MCF 10A (cell line): ENCODE results near the gene PARP9. TPM values are rescaled to one million over a fixed set of nuclear protein-coding genes. Genes with fewer than 3 reads are reported as not detected.
A peak's percentile ranks its signal among the peaks of the same experiment; 100 is the strongest.

Experiments
- BruUV-seq: library from RNA; stranded (reverse); fragments of 400-500 nt; replicated peaks from 2 replicates; lab custom pipeline; 2021; lab: Mats Ljungman, UMichigan
- CTCF ChIA-PET: fragments of 300-600 bp; sonication (Branson Sonifier 250); formaldehyde crosslinking; extraction: SDS; loops from one replicate; lab custom pipeline; 2021; ENCODE audit warnings: antibody characterized with exemption, inconsistent platforms; lab: Yijun Ruan, JAX
- POLR2A ChIA-PET: fragments of 300-600, 350-650 bp; sonication (Branson Sonifier 250); formaldehyde crosslinking; extraction: SDS; loops from one replicate; lab custom pipeline; 2020; ENCODE audit warnings: antibody characterized with exemption, inconsistent platforms; lab: Yijun Ruan, JAX
- DNase-seq: peaks from one replicate; pipeline ENCODE4 v3.0.0-alpha.2; 2018; ENCODE audit not compliant: unreplicated experiment
- H3K27ac Mint-ChIP-seq: one replicate; pipeline ENCODE4 v1.8.0; 2022; ENCODE audit warnings: mild to moderate bottlenecking, low read depth, mixed read lengths; ENCODE audit not compliant: unreplicated experiment
- H3K27me3 Mint-ChIP-seq: one replicate; pipeline ENCODE4 v1.8.0; 2022; ENCODE audit warnings: mixed read lengths; ENCODE audit not compliant: insufficient read depth, unreplicated experiment
- H3K36me3 Mint-ChIP-seq: one replicate; pipeline ENCODE4 v1.8.0; 2022; ENCODE audit warnings: mild to moderate bottlenecking, moderate library complexity, mixed read lengths; ENCODE audit not compliant: insufficient read depth, unreplicated experiment
- H3K4me1 Mint-ChIP-seq: one replicate; pipeline ENCODE4 v1.8.0; 2022; ENCODE audit warnings: mixed read lengths; ENCODE audit not compliant: insufficient read depth, unreplicated experiment
- H3K4me3 Mint-ChIP-seq: one replicate; pipeline ENCODE4 v1.8.0; 2022; ENCODE audit warnings: mild to moderate bottlenecking, moderate library complexity, mixed read lengths; ENCODE audit not compliant: unreplicated experiment
- H3K9me3 Mint-ChIP-seq: one replicate; pipeline ENCODE4 v1.8.0; 2022; ENCODE audit warnings: mixed read lengths; ENCODE audit not compliant: unreplicated experiment
- intact Hi-C: fragments of 100-400 bp; cut with micrococcal nuclease; formaldehyde crosslinking; loops from 2 replicates; pipeline ENCODE4 v1.14.1; 2022
- total RNA-seq: library from RNA; stranded (reverse); gene quantifications from 2 replicates; pipeline ENCODE4 v1.2.3, GENCODE V29; 2022
- TF ChIP-seq, protein P1 (sequence below): fragments of 200-600 bp; IDR thresholded peaks from one replicate; pipeline ENCODE4 v1.8.0; 2022; ENCODE audit warnings: antibody characterized with exemption, mild to moderate bottlenecking; ENCODE audit not compliant: unreplicated experiment

PARP9 gene
- total RNA-seq, 1 experiment from 2014 or later, result 6.3 TPM

DNA sequence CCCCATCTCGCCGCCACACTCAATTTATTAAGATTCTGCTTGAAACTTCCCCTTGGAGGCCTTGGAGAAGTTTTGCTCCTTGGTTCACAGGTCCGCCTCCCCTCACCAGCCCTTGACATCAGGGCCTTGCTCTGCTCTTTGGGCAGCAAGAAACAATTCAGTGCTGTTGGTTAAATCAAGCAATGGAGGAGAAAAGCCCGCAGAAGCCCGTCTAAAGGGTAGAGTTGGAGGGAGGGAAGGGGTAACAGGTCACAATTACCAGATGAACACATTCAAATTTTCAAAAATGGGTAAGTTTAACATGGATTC is 429 bp downstream of the PARP9 start:
- BruUV-seq, result TSS peak; percentile 66
- H3K27me3 Mint-ChIP-seq, result no peaks in the 10 kb centered on the region
- ChIA-PET CTCF (interaction anchor here (0.6 to 5.2 kb wide), 5 partner anchors 98 to 291 kb away, joined by 3 to 36 read pairs (median 4); partner anchors contain the start of gene PARP14), POLR2A (interaction anchor here (0.6 to 5.5 kb wide), 15 partner anchors 11 to 406 kb away, joined by 3 to 30 read pairs (median 4); partner anchors contain the start of genes HSPBAP1, KPNA1, PARP14 and WDR5B)
- intact Hi-C loops, result loop anchor here (2.0 to 10.0 kb wide), 6 partner anchors 49 to 691 kb away; partner anchors contain the start of genes HSPBAP1, KPNA1 and SEMA5B
- H3K4me3 Mint-ChIP-seq, result peak overlapping the region; percentile 92
- peak; percentile 9 for DNase-seq
- peaks cover 11% of the 10 kb centered on the region for H3K4me1 Mint-ChIP-seq
- peak overlapping the region; percentile 94 for H3K27ac Mint-ChIP-seq
- peaks cover 30% of the 10 kb centered on the region for H3K36me3 Mint-ChIP-seq
- H3K9me3 Mint-ChIP-seq, result no peaks in the 10 kb centered on the region
- TF ChIP-seq, protein P1, sequence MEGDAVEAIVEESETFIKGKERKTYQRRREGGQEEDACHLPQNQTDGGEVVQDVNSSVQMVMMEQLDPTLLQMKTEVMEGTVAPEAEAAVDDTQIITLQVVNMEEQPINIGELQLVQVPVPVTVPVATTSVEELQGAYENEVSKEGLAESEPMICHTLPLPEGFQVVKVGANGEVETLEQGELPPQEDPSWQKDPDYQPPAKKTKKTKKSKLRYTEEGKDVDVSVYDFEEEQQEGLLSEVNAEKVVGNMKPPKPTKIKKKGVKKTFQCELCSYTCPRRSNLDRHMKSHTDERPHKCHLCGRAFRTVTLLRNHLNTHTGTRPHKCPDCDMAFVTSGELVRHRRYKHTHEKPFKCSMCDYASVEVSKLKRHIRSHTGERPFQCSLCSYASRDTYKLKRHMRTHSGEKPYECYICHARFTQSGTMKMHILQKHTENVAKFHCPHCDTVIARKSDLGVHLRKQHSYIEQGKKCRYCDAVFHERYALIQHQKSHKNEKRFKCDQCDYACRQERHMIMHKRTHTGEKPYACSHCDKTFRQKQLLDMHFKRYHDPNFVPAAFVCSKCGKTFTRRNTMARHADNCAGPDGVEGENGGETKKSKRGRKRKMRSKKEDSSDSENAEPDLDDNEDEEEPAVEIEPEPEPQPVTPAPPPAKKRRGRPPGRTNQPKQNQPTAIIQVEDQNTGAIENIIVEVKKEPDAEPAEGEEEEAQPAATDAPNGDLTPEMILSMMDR, result no peak

DNA sequence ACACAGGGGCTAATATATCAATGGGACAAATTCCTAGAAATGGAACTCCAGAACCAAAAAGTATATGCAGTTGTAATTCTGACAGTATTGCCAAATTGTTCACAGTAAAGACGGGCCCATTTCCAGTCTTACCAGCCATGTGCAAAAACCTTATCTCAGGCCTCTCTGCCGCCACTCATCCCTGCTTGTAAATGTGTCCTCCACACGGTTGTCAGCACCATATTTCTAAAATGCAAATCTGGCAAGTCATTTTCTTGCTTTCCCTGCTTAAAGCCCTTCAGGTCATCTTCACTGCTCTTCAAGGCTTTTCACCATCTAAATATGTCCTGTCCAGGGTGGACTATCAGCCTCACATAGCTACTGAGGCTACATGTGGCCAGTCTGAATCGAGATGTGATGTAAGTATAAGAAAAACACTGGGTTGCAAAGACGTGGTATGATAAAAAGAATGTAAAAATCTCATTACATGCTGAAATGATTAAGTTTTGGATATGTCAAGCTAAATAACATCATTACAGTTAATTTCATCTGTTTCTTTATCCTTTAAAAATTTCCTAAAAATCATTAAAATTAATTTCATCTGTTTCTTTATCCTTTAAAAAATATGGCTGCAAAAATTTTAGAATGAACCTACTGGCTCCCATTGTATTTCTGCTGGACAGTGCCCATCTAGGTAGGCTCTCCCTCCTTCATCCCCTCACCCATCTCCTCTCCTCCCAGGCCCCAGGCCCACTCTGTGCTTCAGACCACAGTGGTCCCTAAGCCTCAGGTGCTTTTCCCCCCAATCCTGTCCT is 980 bp downstream of the PARP9 start:
- Mint-ChIP-seq H3K27me3 (no peaks in the 10 kb centered on the region), H3K27ac (peak overlapping the region; percentile 94), H3K9me3 (no peaks in the 10 kb centered on the region), H3K4me1 (peaks cover 11% of the 10 kb centered on the region), H3K36me3 (peaks cover 27% of the 10 kb centered on the region), H3K4me3 (peak overlapping the region; percentile 92)
- TF ChIP-seq, protein P1, result no peak
- ChIA-PET POLR2A (interaction anchor here (1.8 to 5.5 kb wide), 2 partner anchors 117 to 231 kb away, joined by 8 to 30 read pairs; partner anchors contain the start of genes HSPBAP1 and PARP14), CTCF (interaction anchor here (0.6 to 9.5 kb wide), 6 partner anchors 73 to 295 kb away, joined by 3 to 140 read pairs (median 4); partner anchors contain the start of gene PARP14)
- intact Hi-C loops, result loop anchor here (5.0 to 10.0 kb wide), 4 partner anchors 171 to 692 kb away; partner anchors contain the start of genes HSPBAP1 and SEMA5B
- BruUV-seq, result no TSS peak
- no peak for DNase-seq

DNA sequence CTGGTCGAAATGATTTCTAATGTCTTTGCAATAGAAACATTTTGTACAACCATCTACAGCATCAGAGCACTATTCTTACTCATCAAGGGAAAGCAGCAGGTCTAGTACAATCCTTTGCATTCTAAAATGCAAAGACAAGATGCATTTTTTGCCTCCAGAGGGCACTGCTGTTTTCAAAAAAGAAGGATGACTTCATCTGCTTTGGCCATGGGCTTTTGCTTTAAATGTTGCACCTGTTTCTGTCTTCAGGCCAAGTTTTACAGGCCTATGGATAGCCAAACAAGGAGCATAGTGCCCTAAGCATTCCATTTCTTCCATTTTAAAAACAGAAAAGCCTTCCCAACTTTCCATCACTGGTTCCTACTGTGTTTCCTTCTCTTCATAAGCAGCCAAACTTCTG is 3.4 kb downstream of the PARP9 start:
- DNase-seq, result peak; percentile 75
- Mint-ChIP-seq H3K4me3 (no peak overlapping the region), H3K9me3 (no peaks in the 10 kb centered on the region), H3K4me1 (peaks cover 11% of the 10 kb centered on the region), H3K27me3 (no peaks in the 10 kb centered on the region), H3K36me3 (peaks cover 14% of the 10 kb centered on the region), H3K27ac (no peak overlapping the region)
- no TSS peak for BruUV-seq
- ChIA-PET POLR2A (interaction anchor here (0.8 to 5.5 kb wide), 2 partner anchors 8 to 119 kb away, joined by 3 to 30 read pairs; partner anchors contain the start of gene PARP14), CTCF (interaction anchor here (0.6 to 9.5 kb wide), 16 partner anchors 11 to 566 kb away, joined by 3 to 140 read pairs (median 3); partner anchors contain the start of gene PARP14)
- TF ChIP-seq, protein P1, result peak; percentile 43
- intact Hi-C loops, result loop anchor here (1.0 to 10.0 kb wide), 5 partner anchors 119 to 694 kb away; partner anchors contain the start of genes HSPBAP1 and SEMA5B

DNA sequence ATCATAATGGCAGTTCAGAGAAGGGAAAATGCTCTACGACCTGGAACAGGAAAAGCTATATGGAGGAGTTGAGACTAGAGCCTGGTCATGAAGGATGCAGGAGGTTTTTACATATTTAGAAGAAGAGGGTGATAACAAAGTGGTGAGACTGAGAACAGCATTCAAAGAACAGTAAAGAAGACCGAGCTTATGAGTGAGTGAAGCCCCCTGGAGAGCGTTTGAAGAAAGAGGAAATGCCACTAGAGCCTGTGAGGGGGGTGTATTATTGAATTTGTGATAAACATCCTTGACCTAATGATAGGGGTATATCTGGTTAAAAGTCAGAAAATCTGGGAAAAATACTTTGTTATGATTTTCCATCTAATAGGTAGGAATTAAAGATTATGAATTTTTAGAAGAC is 4.2 kb downstream of the PARP9 start:
- TF ChIP-seq, protein P1, result no peak
- no peaks in the 10 kb centered on the region for H3K9me3 Mint-ChIP-seq
- no peaks in the 10 kb centered on the region for H3K27me3 Mint-ChIP-seq
- ChIA-PET POLR2A (interaction anchor here (5.5 kb wide), 1 partner anchor 120 kb away, joined by 30 read pairs; the partner anchor contains the start of gene PARP14), CTCF (interaction anchor here (0.6 to 9.5 kb wide), 18 partner anchors 12 to 759 kb away, joined by 3 to 140 read pairs (median 3); partner anchors contain the start of gene PARP14)
- H3K36me3 Mint-ChIP-seq, result peaks cover 21% of the 10 kb centered on the region
- no peak for DNase-seq
- no peak overlapping the region for H3K27ac Mint-ChIP-seq
- H3K4me1 Mint-ChIP-seq, result peaks cover 11% of the 10 kb centered on the region
- BruUV-seq, result no TSS peak
- H3K4me3 Mint-ChIP-seq, result no peak overlapping the region
- intact Hi-C loops, result loop anchor here (1.0 to 10.0 kb wide), 5 partner anchors 119 to 695 kb away; partner anchors contain the start of genes HSPBAP1 and SEMA5B
